ENCODE data around the gene REXO1. TPM values are rescaled to one million over a fixed set of nuclear protein-coding genes. Genes with fewer than 3 reads are reported as not detected.

Gene REXO1
- total and polyA plus RNA-seq, 2 of the 13 experiments (the other 11 are each of a cell fraction or from before 2014, with no cell fraction given): 5.0 to 11.2 TPM

GRCh38 chr19:1871140-1871597, 22.9 kb upstream of the REXO1 start (continued):
- TF ChIP-seq, protein P1, sequence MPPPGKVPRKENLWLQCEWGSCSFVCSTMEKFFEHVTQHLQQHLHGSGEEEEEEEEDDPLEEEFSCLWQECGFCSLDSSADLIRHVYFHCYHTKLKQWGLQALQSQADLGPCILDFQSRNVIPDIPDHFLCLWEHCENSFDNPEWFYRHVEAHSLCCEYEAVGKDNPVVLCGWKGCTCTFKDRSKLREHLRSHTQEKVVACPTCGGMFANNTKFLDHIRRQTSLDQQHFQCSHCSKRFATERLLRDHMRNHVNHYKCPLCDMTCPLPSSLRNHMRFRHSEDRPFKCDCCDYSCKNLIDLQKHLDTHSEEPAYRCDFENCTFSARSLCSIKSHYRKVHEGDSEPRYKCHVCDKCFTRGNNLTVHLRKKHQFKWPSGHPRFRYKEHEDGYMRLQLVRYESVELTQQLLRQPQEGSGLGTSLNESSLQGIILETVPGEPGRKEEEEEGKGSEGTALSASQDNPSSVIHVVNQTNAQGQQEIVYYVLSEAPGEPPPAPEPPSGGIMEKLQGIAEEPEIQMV (CRISPR knock-in tag; IDR thresholded peaks at IDR 0.05; ENCODE audit: low read depth): no peak
- TF ChIP-seq MAZ (IDR thresholded peaks at IDR 0.05; ENCODE audit: borderline replicate concordance, low read depth, low read length) (0 out of 2 replicates have a peak, but pooled peaks have one; percentile 22), MAZ (CRISPR knock-in tag; IDR thresholded peaks at IDR 0.05; ENCODE audit: low read depth) (peak; percentile 84), ZSCAN29 (CRISPR knock-in tag; conservative IDR thresholded peaks at IDR 0.05) (0 out of 2 replicates have a peak, but pooled peaks have one; percentile 68), ZNF556 (CRISPR knock-in tag; IDR thresholded peaks at IDR 0.05; ENCODE audit: borderline replicate concordance) (0 out of 2 replicates have a peak, but pooled peaks have one; percentile 51), ZNF749 (CRISPR knock-in tag; IDR thresholded peaks at IDR 0.05; ENCODE audit: borderline replicate concordance) (no peak), FOSL2 (CRISPR knock-in tag; IDR thresholded peaks at IDR 0.05) (peak; percentile 59), ZNF546 (CRISPR knock-in tag; conservative IDR thresholded peaks at IDR 0.05) (no peak), HNF1B (CRISPR knock-in tag; IDR thresholded peaks at IDR 0.05) (peak; percentile 87), ZNF773 (CRISPR knock-in tag; IDR thresholded peaks at IDR 0.05; ENCODE audit: borderline replicate concordance) (no peak), SNRNP70 (IDR thresholded peaks at IDR 0.05; ENCODE audit: low read depth, low read length) (no peak), POLR2A (IDR thresholded peaks at IDR 0.05; ENCODE audit: insufficient read depth in 1 of 2, low read depth in 2 of 2, low read length in 2 of 2) (0 out of 4 replicates have a peak, but pooled peaks of 1 of the 2 experiments have one; percentile 35), ZEB1 (IDR thresholded peaks at IDR 0.05; ENCODE audit: insufficient replicate concordance, low read depth) (peak; percentile 90), CHD4 (IDR thresholded peaks at IDR 0.05; ENCODE audit: borderline replicate concordance, low read length) (no peak), SOX5 (CRISPR knock-in tag; IDR thresholded peaks at IDR 0.05; ENCODE audit: borderline replicate concordance) (peak; percentile 83; the same call in 1 of the 2 replicates), ZNF543 (CRISPR knock-in tag; IDR thresholded peaks at IDR 0.05) (peak; percentile 65; the same call in 1 of the 2 replicates), ZNF501 (CRISPR knock-in tag; IDR thresholded peaks at IDR 0.05) (peak; percentile 84), ZNF329 (CRISPR knock-in tag; IDR thresholded peaks at IDR 0.05; ENCODE audit: low read depth) (no peak), BRD4 (CRISPR knock-in tag; IDR thresholded peaks at IDR 0.05) (0 out of 2 replicates have a peak, but pooled peaks have one; percentile 48)
- TF ChIP-seq, protein P2, sequence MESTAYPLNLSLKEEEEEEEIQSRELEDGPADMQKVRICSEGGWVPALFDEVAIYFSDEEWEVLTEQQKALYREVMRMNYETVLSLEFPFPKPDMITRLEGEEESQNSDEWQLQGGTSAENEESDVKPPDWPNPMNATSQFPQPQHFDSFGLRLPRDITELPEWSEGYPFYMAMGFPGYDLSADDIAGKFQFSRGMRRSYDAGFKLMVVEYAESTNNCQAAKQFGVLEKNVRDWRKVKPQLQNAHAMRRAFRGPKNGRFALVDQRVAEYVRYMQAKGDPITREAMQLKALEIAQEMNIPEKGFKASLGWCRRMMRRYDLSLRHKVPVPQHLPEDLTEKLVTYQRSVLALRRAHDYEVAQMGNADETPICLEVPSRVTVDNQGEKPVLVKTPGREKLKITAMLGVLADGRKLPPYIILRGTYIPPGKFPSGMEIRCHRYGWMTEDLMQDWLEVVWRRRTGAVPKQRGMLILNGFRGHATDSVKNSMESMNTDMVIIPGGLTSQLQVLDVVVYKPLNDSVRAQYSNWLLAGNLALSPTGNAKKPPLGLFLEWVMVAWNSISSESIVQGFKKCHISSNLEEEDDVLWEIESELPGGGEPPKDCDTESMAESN (CRISPR knock-in tag; conservative IDR thresholded peaks at IDR 0.05): peak; percentile 79; the same call in 1 of the 2 replicates
- TF ChIP-seq, protein P3, sequence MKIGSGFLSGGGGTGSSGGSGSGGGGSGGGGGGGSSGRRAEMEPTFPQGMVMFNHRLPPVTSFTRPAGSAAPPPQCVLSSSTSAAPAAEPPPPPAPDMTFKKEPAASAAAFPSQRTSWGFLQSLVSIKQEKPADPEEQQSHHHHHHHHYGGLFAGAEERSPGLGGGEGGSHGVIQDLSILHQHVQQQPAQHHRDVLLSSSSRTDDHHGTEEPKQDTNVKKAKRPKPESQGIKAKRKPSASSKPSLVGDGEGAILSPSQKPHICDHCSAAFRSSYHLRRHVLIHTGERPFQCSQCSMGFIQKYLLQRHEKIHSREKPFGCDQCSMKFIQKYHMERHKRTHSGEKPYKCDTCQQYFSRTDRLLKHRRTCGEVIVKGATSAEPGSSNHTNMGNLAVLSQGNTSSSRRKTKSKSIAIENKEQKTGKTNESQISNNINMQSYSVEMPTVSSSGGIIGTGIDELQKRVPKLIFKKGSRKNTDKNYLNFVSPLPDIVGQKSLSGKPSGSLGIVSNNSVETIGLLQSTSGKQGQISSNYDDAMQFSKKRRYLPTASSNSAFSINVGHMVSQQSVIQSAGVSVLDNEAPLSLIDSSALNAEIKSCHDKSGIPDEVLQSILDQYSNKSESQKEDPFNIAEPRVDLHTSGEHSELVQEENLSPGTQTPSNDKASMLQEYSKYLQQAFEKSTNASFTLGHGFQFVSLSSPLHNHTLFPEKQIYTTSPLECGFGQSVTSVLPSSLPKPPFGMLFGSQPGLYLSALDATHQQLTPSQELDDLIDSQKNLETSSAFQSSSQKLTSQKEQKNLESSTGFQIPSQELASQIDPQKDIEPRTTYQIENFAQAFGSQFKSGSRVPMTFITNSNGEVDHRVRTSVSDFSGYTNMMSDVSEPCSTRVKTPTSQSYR (CRISPR knock-in tag; IDR thresholded peaks at IDR 0.05; ENCODE audit: borderline replicate concordance): peak; percentile 85; the same call in 1 of the 2 replicates
- TF ChIP-seq, protein P4, sequence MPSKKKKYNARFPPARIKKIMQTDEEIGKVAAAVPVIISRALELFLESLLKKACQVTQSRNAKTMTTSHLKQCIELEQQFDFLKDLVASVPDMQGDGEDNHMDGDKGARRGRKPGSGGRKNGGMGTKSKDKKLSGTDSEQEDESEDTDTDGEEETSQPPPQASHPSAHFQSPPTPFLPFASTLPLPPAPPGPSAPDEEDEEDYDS (CRISPR knock-in tag; IDR thresholded peaks at IDR 0.05): 0 out of 2 replicates have a peak, but pooled peaks have one; percentile 36

All from HepG2 (cell line).